ENCODE data around the gene ACOX3.
"Not testable (repeated sequence)": the region's sequence is repeated elsewhere in the genome, so short reads cannot be mapped to it uniquely, and the experiment has no call there.

ACOX3 gene

GRCh38 chr4:8343262-8343966, 97.1 kb downstream of the ACOX3 start:
- Histone ChIP-seq H3K36me3 (ENCODE audit: insufficient read depth, low read depth, low read length) (no peaks in the 10 kb centered on the region), H3K9me3 (ENCODE audit: insufficient read depth, low read depth, low read length) (no peaks in the 10 kb centered on the region), H3K4me1 (ENCODE audit: insufficient read depth, low read length) (no peaks in the 10 kb centered on the region), H3K9ac (ENCODE audit: low read depth, low read length) (no peak overlapping the region), H3K27ac (ENCODE audit: low read length) (no peak overlapping the region), H3K4me3 (ENCODE audit: low read length) (no peak overlapping the region), H3K27me3 (ENCODE audit: insufficient read depth, low read length) (no peaks in the 10 kb centered on the region)

GRCh38 chr4:8342651-8343261, 97.8 kb downstream of the ACOX3 start:
- H3K4me3 ChIP-seq (ENCODE audit: low read length): no peak overlapping the region
- H3K9ac ChIP-seq (ENCODE audit: low read depth, low read length): no peak overlapping the region
- H3K4me1 ChIP-seq (ENCODE audit: insufficient read depth, low read length): no peaks in the 10 kb centered on the region
- no peaks in the 10 kb centered on the region for H3K36me3 ChIP-seq (ENCODE audit: insufficient read depth, low read depth, low read length)
- H3K9me3 ChIP-seq (ENCODE audit: insufficient read depth, low read depth, low read length): no peaks in the 10 kb centered on the region
- no peaks in the 10 kb centered on the region for H3K27me3 ChIP-seq (ENCODE audit: insufficient read depth, low read length)
- H3K27ac ChIP-seq (ENCODE audit: low read length): no peak overlapping the region

- Histone ChIP-seq H3K27me3 (ENCODE audit: insufficient read depth, low read length) (no peaks in the 10 kb centered on the region), H3K9me3 (ENCODE audit: insufficient read depth, low read depth, low read length) (0 out of 2 replicates have a peak, but pooled peaks cover 3% of the 10 kb centered on the region), H3K9ac (ENCODE audit: low read depth, low read length) (no peak overlapping the region), H3K27ac (ENCODE audit: low read length) (no peak overlapping the region), H3K4me1 (ENCODE audit: insufficient read depth, low read length) (no peaks in the 10 kb centered on the region), H3K4me3 (ENCODE audit: low read length) (no peak overlapping the region), H3K36me3 (ENCODE audit: insufficient read depth, low read depth, low read length) (no peaks in the 10 kb centered on the region)
Observed at GRCh38 chr4:8341691-8342090, 98.8 kb downstream of the ACOX3 start.

GRCh38 chr4:8341281-8341680, 99.2 kb downstream of the ACOX3 start:
- H3K9ac ChIP-seq (ENCODE audit: low read depth, low read length); H3K27me3 ChIP-seq (ENCODE audit: insufficient read depth, low read length); H3K4me1 ChIP-seq (ENCODE audit: insufficient read depth, low read length); H3K27ac ChIP-seq (ENCODE audit: low read length); H3K9me3 ChIP-seq (ENCODE audit: insufficient read depth, low read depth, low read length); H3K4me3 ChIP-seq (ENCODE audit: low read length); H3K36me3 ChIP-seq (ENCODE audit: insufficient read depth, low read depth, low read length): not testable (repeated sequence)

GRCh38 chr4:8340781-8341241, 99.7 kb downstream of the ACOX3 start:
- H3K27me3 ChIP-seq (ENCODE audit: insufficient read depth, low read length): no peaks in the 10 kb centered on the region
- H3K27ac ChIP-seq (ENCODE audit: low read length): no peak overlapping the region
- no peaks in the 10 kb centered on the region for H3K4me1 ChIP-seq (ENCODE audit: insufficient read depth, low read length)
- no peak overlapping the region for H3K4me3 ChIP-seq (ENCODE audit: low read length)
- H3K36me3 ChIP-seq (ENCODE audit: insufficient read depth, low read depth, low read length): no peaks in the 10 kb centered on the region
- H3K9me3 ChIP-seq (ENCODE audit: insufficient read depth, low read depth, low read length): peaks cover 9% of the 10 kb centered on the region; the same call in 1 of the 2 replicates
- no peak overlapping the region for H3K9ac ChIP-seq (ENCODE audit: low read depth, low read length)

- H3K4me3 ChIP-seq (ENCODE audit: low read length): no peak overlapping the region
- no peaks in the 10 kb centered on the region for H3K4me1 ChIP-seq (ENCODE audit: insufficient read depth, low read length)
- no peaks in the 10 kb centered on the region for H3K36me3 ChIP-seq (ENCODE audit: insufficient read depth, low read depth, low read length)
- H3K9me3 ChIP-seq (ENCODE audit: insufficient read depth, low read depth, low read length): peaks cover 12% of the 10 kb centered on the region; the same call in 1 of the 2 replicates
- H3K9ac ChIP-seq (ENCODE audit: low read depth, low read length): no peak overlapping the region
- no peaks in the 10 kb centered on the region for H3K27me3 ChIP-seq (ENCODE audit: insufficient read depth, low read length)
- H3K27ac ChIP-seq (ENCODE audit: low read length): no peak overlapping the region
Observed at GRCh38 chr4:8338351-8338961, 102.1 kb downstream of the ACOX3 start.

- no peak overlapping the region for H3K4me3 ChIP-seq (ENCODE audit: low read length)
- no peak overlapping the region for H3K27ac ChIP-seq (ENCODE audit: low read length)
- no peaks in the 10 kb centered on the region for H3K27me3 ChIP-seq (ENCODE audit: insufficient read depth, low read length)
- H3K4me1 ChIP-seq (ENCODE audit: insufficient read depth, low read length): no peaks in the 10 kb centered on the region
- no peaks in the 10 kb centered on the region for H3K36me3 ChIP-seq (ENCODE audit: insufficient read depth, low read depth, low read length)
- no peak overlapping the region for H3K9ac ChIP-seq (ENCODE audit: low read depth, low read length)
- peaks cover 12% of the 10 kb centered on the region; the same call in 1 of the 2 replicates for H3K9me3 ChIP-seq (ENCODE audit: insufficient read depth, low read depth, low read length)
Observed at GRCh38 chr4:8336412-8337075, 104.0 kb downstream of the ACOX3 start.

GRCh38 chr4:8335848-8336247, 104.7 kb downstream of the ACOX3 start:
- Histone ChIP-seq H3K36me3 (ENCODE audit: insufficient read depth, low read depth, low read length) (no peaks in the 10 kb centered on the region), H3K4me3 (ENCODE audit: low read length) (no peak overlapping the region), H3K9me3 (ENCODE audit: insufficient read depth, low read depth, low read length) (peaks cover 12% of the 10 kb centered on the region; the same call in 1 of the 2 replicates), H3K27me3 (ENCODE audit: insufficient read depth, low read length) (no peaks in the 10 kb centered on the region), H3K27ac (ENCODE audit: low read length) (no peak overlapping the region), H3K9ac (ENCODE audit: low read depth, low read length) (no peak overlapping the region), H3K4me1 (ENCODE audit: insufficient read depth, low read length) (no peaks in the 10 kb centered on the region)

- Histone ChIP-seq H3K36me3 (ENCODE audit: insufficient read depth, low read depth, low read length) (no peaks in the 10 kb centered on the region), H3K4me3 (ENCODE audit: low read length) (no peak overlapping the region), H3K9me3 (ENCODE audit: insufficient read depth, low read depth, low read length) (peaks cover 12% of the 10 kb centered on the region; the same call in 1 of the 2 replicates), H3K9ac (ENCODE audit: low read depth, low read length) (no peak overlapping the region), H3K27me3 (ENCODE audit: insufficient read depth, low read length) (no peaks in the 10 kb centered on the region), H3K4me1 (ENCODE audit: insufficient read depth, low read length) (no peaks in the 10 kb centered on the region), H3K27ac (ENCODE audit: low read length) (no peak overlapping the region)
Observed at GRCh38 chr4:8334786-8335460, 105.6 kb downstream of the ACOX3 start.

GRCh38 chr4:8333726-8334460, 106.6 kb downstream of the ACOX3 start:
- H3K4me1 ChIP-seq (ENCODE audit: insufficient read depth, low read length): no peaks in the 10 kb centered on the region
- no peak overlapping the region for H3K27ac ChIP-seq (ENCODE audit: low read length)

GRCh38 chr4:8332891-8333331, 107.6 kb downstream of the ACOX3 start:
- no peaks in the 10 kb centered on the region for H3K27me3 ChIP-seq (ENCODE audit: insufficient read depth, low read length)
- H3K9ac ChIP-seq (ENCODE audit: low read depth, low read length): no peak overlapping the region
- no peak overlapping the region for H3K27ac ChIP-seq (ENCODE audit: low read length)
- no peaks in the 10 kb centered on the region for H3K36me3 ChIP-seq (ENCODE audit: insufficient read depth, low read depth, low read length)
- no peaks in the 10 kb centered on the region for H3K4me1 ChIP-seq (ENCODE audit: insufficient read depth, low read length)
- no peak overlapping the region for H3K4me3 ChIP-seq (ENCODE audit: low read length)
- peaks cover 12% of the 10 kb centered on the region; the same call in 1 of the 2 replicates for H3K9me3 ChIP-seq (ENCODE audit: insufficient read depth, low read depth, low read length)

More at GRCh38 chr4:8333726-8334460, 106.6 kb downstream of the ACOX3 start:
- H3K27me3 ChIP-seq (ENCODE audit: insufficient read depth, low read length): no peaks in the 10 kb centered on the region
- H3K9me3 ChIP-seq (ENCODE audit: insufficient read depth, low read depth, low read length): peaks cover 12% of the 10 kb centered on the region; the same call in 1 of the 2 replicates
- no peak overlapping the region for H3K9ac ChIP-seq (ENCODE audit: low read depth, low read length)
- H3K36me3 ChIP-seq (ENCODE audit: insufficient read depth, low read depth, low read length): no peaks in the 10 kb centered on the region
- H3K4me3 ChIP-seq (ENCODE audit: low read length): no peak overlapping the region

Measured in iPS-20b (cell line).